Karpas-422 (cell line): ENCODE data around the gene ANGPTL2. TPM values are rescaled to one million over a fixed set of nuclear protein-coding genes. Genes with fewer than 3 reads are reported as not detected.

ENCODE experiments used
- DNase-seq: peaks from one replicate; pipeline ENCODE4 v3.0.0-alpha.2; 2015
- H2AFZ ChIP-seq: fragments of 200-600 bp; sonication (generic); 2 replicates; pipeline ENCODE4 v1.6.1; 2014; ENCODE audit warnings: antibody characterized with exemption, low read length, mixed read lengths
- H3K27ac ChIP-seq: fragments of 200-600 bp; sonication (generic); 2 replicates; pipeline ENCODE4 v1.5.1; 2014; ENCODE audit warnings: mild to moderate bottlenecking, low read length, moderate library complexity
- H3K27me3 ChIP-seq: fragments of 200-600 bp; sonication (generic); 2 replicates; pipeline ENCODE4 v1.6.1; 2014; ENCODE audit warnings: low read length, mixed read lengths
- H3K36me3 ChIP-seq: fragments of 200-600 bp; sonication (generic); 2 replicates; pipeline ENCODE4 v1.6.1; 2014; ENCODE audit warnings: low read length, mixed read lengths; ENCODE audit not compliant: insufficient read depth
- H3K4me1 ChIP-seq: fragments of 200-600 bp; sonication (generic); 2 replicates; pipeline ENCODE4 v1.6.1; 2014; ENCODE audit warnings: mild to moderate bottlenecking, low read length, mixed read lengths
- H3K4me2 ChIP-seq: fragments of 200-600 bp; sonication (generic); 2 replicates; pipeline ENCODE4 v1.6.1; 2014; ENCODE audit warnings: low read length, low read depth, mild to moderate bottlenecking; ENCODE audit not compliant: poor library complexity, severe bottlenecking
- H3K4me3 ChIP-seq: fragments of 200-600 bp; sonication (generic); 2 replicates; pipeline ENCODE4 v1.5.1; 2014; ENCODE audit warnings: mild to moderate bottlenecking, antibody characterized with exemption, low read length, mixed read lengths
- H3K79me2 ChIP-seq: fragments of 200-600 bp; sonication (generic); 2 replicates; pipeline ENCODE4 v1.6.1; 2014; ENCODE audit warnings: mild to moderate bottlenecking, low read length, mixed read lengths
- H3K9ac ChIP-seq: fragments of 200-600 bp; sonication (generic); 2 replicates; pipeline ENCODE4 v1.6.0; 2014; ENCODE audit warnings: low read length
- H3K9me2 ChIP-seq: fragments of 200-600 bp; sonication (generic), shearing (Covaris generic); replicated peaks from 2 replicates; pipeline ENCODE4 v1.6.0; 2014; ENCODE audit warnings: mild to moderate bottlenecking, low read length, moderate library complexity; ENCODE audit not compliant: insufficient read depth
- H3K9me3 ChIP-seq: fragments of 300-700, 200-600 bp; sonication (generic); 2 replicates; pipeline ENCODE4 v1.6.1; 2014; ENCODE audit warnings: low read length, mixed read lengths
- H4K20me1 ChIP-seq: fragments of 200-600 bp; sonication (generic); 2 replicates; pipeline ENCODE4 v1.6.1; 2014; ENCODE audit warnings: mild to moderate bottlenecking, antibody characterized with exemption, low read length, low read depth; ENCODE audit not compliant: insufficient read depth
- total RNA-seq: library from RNA; depleted of rRNA; stranded (reverse); fragments of >200 nt; shearing (Covaris generic); gene quantifications from 2 replicates; pipeline ENCODE4 v1.2.3, GENCODE V29; 2014; ENCODE audit warnings: low replicate concordance

Gene ANGPTL2
- total RNA-seq, 1 experiment from 2014 or later: not detected

GRCh38 chr9:127050152-127050551, 72.3 kb downstream of the ANGPTL2 start:
- no peaks in the 10 kb centered on the region for H3K9me2 ChIP-seq
- H3K79me2 ChIP-seq: no peaks in the 10 kb centered on the region
- H3K27ac ChIP-seq: no peak overlapping the region
- H3K27me3 ChIP-seq: no peaks in the 10 kb centered on the region
- H3K36me3 ChIP-seq: no peaks in the 10 kb centered on the region
- H3K4me1 ChIP-seq: no peaks in the 10 kb centered on the region
- DNase-seq: no peak
- no peak overlapping the region for H2AFZ ChIP-seq
- no peak overlapping the region for H3K4me3 ChIP-seq
- no peaks in the 10 kb centered on the region for H4K20me1 ChIP-seq
- no peaks in the 10 kb centered on the region for H3K9me3 ChIP-seq
- H3K4me2 ChIP-seq: no peak overlapping the region
- no peak overlapping the region for H3K9ac ChIP-seq

- no peaks in the 10 kb centered on the region for H4K20me1 ChIP-seq
- H3K27me3 ChIP-seq: no peaks in the 10 kb centered on the region
- H3K36me3 ChIP-seq: no peaks in the 10 kb centered on the region
- H3K4me1 ChIP-seq: no peaks in the 10 kb centered on the region
- DNase-seq: no peak
- no peaks in the 10 kb centered on the region for H3K9me2 ChIP-seq
- no peak overlapping the region for H3K4me2 ChIP-seq
- H2AFZ ChIP-seq: no peak overlapping the region
- H3K4me3 ChIP-seq: no peak overlapping the region
- H3K27ac ChIP-seq: no peak overlapping the region
- no peak overlapping the region for H3K9ac ChIP-seq
- no peaks in the 10 kb centered on the region for H3K79me2 ChIP-seq
- H3K9me3 ChIP-seq: no peaks in the 10 kb centered on the region
Observed at GRCh38 chr9:127049581-127049980, 72.9 kb downstream of the ANGPTL2 start.

- Histone ChIP-seq H3K27ac (no peak overlapping the region), H3K9me3 (no peaks in the 10 kb centered on the region), H2AFZ (no peak overlapping the region), H3K4me3 (no peak overlapping the region), H3K9ac (no peak overlapping the region), H3K36me3 (no peaks in the 10 kb centered on the region), H3K27me3 (no peaks in the 10 kb centered on the region), H3K9me2 (no peaks in the 10 kb centered on the region), H3K4me2 (no peak overlapping the region), H4K20me1 (no peaks in the 10 kb centered on the region), H3K4me1 (no peaks in the 10 kb centered on the region), H3K79me2 (no peaks in the 10 kb centered on the region)
- no peak for DNase-seq
Observed at GRCh38 chr9:127049044-127049443, 73.4 kb downstream of the ANGPTL2 start.

- Histone ChIP-seq H4K20me1 (no peaks in the 10 kb centered on the region), H3K79me2 (no peaks in the 10 kb centered on the region), H3K27me3 (no peaks in the 10 kb centered on the region), H3K27ac (no peak overlapping the region), H3K4me3 (no peak overlapping the region), H3K9me3 (no peaks in the 10 kb centered on the region), H2AFZ (no peak overlapping the region), H3K4me2 (no peak overlapping the region), H3K36me3 (no peaks in the 10 kb centered on the region), H3K9ac (no peak overlapping the region), H3K9me2 (no peaks in the 10 kb centered on the region), H3K4me1 (no peaks in the 10 kb centered on the region)
- no peak for DNase-seq
Observed at GRCh38 chr9:127047971-127048370, 74.5 kb downstream of the ANGPTL2 start.

GRCh38 chr9:127045148-127045547, 77.3 kb downstream of the ANGPTL2 start:
- Histone ChIP-seq H3K27ac (no peak overlapping the region), H3K9ac (no peak overlapping the region), H3K4me1 (no peaks in the 10 kb centered on the region), H3K9me2 (no peaks in the 10 kb centered on the region), H3K4me3 (no peak overlapping the region), H3K27me3 (no peaks in the 10 kb centered on the region), H4K20me1 (no peaks in the 10 kb centered on the region), H3K9me3 (no peaks in the 10 kb centered on the region), H3K79me2 (no peaks in the 10 kb centered on the region), H3K4me2 (no peak overlapping the region), H3K36me3 (no peaks in the 10 kb centered on the region), H2AFZ (no peak overlapping the region)
- DNase-seq: no peak

GRCh38 chr9:127039492-127039891, 82.9 kb downstream of the ANGPTL2 start:
- no peak for DNase-seq
- no peaks in the 10 kb centered on the region for H3K36me3 ChIP-seq
- peaks cover 6% of the 10 kb centered on the region for H3K4me1 ChIP-seq
- H3K27me3 ChIP-seq: no peaks in the 10 kb centered on the region
- no peak overlapping the region for H3K27ac ChIP-seq
- no peak overlapping the region for H3K4me3 ChIP-seq
- no peaks in the 10 kb centered on the region for H3K9me2 ChIP-seq
- H2AFZ ChIP-seq: no peak overlapping the region
- no peaks in the 10 kb centered on the region for H4K20me1 ChIP-seq
- H3K9ac ChIP-seq: no peak overlapping the region
- no peaks in the 10 kb centered on the region for H3K9me3 ChIP-seq
- H3K4me2 ChIP-seq: no peak overlapping the region
- H3K79me2 ChIP-seq: no peaks in the 10 kb centered on the region

GRCh38 chr9:127038531-127038930, 83.9 kb downstream of the ANGPTL2 start:
- Histone ChIP-seq H3K79me2 (no peaks in the 10 kb centered on the region), H3K4me3 (no peak overlapping the region), H3K27ac (no peak overlapping the region), H3K36me3 (no peaks in the 10 kb centered on the region), H3K4me1 (peaks cover 6% of the 10 kb centered on the region), H3K9ac (no peak overlapping the region), H3K9me2 (no peaks in the 10 kb centered on the region), H3K27me3 (no peaks in the 10 kb centered on the region), H4K20me1 (0 out of 2 replicates have a peak, but pooled peaks cover 1% of the 10 kb centered on the region), H3K4me2 (no peak overlapping the region), H2AFZ (no peak overlapping the region), H3K9me3 (no peaks in the 10 kb centered on the region)
- DNase-seq: no peak
